ENCODE results near the gene SAMD7. TPM values are rescaled to one million over a fixed set of nuclear protein-coding genes. Genes with fewer than 3 reads are reported as not detected.

Gene SAMD7
- total RNA-seq, 1 experiment from 2014 or later = not detected

DNA sequence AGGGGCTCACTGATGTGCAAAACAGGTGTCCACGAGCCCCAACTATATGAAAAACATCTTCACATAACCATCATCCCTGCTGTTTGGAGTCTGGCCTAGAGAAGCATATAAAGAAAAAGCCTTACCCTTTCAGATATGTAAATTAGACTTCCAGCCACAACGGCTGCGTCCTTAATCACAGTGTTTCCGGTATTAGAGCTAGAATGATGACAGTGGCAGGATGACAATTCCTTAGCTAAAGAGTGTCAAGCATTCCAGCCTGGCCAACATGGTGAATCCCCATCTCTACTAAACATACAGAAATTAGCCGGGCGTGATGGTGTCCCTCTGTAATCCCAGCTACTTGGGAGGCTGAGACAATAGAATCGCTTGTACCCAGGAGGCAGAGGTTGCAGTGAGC is 19.5 kb upstream of the SAMD7 start:
- H3K36me3 ChIP-seq (ENCODE audit: control insufficient read depth, insufficient read depth, low read length) = no peaks in the 10 kb centered on the region
- ATAC-seq (no peak), DNase-seq (ENCODE audit: low read depth, low spot score) (no peak)
- H3K4me3 ChIP-seq (ENCODE audit: low read depth in 2 of 2, low read length in 2 of 2) = no peak overlapping the region
- in situ Hi-C loops (cut with HindIII; ENCODE audit: low pct_unique_long_range_greater_than_20kb, low sequenced_read_pairs) (no loop called here), intact Hi-C loops (cut with micrococcal nuclease; ENCODE audit: unreplicated experiment) (no loop called here)
- no peak overlapping the region for H3K27ac ChIP-seq (ENCODE audit: low read length)
- no peaks in the 10 kb centered on the region for H3K9me3 ChIP-seq (ENCODE audit: control insufficient read depth, insufficient read depth, low read depth, low read length)
- ChIA-PET POLR2A (no interaction called here), CTCF (no interaction called here)
- TF ChIP-seq, protein P1, sequence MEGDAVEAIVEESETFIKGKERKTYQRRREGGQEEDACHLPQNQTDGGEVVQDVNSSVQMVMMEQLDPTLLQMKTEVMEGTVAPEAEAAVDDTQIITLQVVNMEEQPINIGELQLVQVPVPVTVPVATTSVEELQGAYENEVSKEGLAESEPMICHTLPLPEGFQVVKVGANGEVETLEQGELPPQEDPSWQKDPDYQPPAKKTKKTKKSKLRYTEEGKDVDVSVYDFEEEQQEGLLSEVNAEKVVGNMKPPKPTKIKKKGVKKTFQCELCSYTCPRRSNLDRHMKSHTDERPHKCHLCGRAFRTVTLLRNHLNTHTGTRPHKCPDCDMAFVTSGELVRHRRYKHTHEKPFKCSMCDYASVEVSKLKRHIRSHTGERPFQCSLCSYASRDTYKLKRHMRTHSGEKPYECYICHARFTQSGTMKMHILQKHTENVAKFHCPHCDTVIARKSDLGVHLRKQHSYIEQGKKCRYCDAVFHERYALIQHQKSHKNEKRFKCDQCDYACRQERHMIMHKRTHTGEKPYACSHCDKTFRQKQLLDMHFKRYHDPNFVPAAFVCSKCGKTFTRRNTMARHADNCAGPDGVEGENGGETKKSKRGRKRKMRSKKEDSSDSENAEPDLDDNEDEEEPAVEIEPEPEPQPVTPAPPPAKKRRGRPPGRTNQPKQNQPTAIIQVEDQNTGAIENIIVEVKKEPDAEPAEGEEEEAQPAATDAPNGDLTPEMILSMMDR (IDR thresholded peaks at IDR 0.05) = no peak
- TF ChIP-seq TCF7L2 (IDR thresholded peaks at IDR 0.05; ENCODE audit: low read depth, low read length) (no peak), POLR2AphosphoS5 (IDR thresholded peaks at IDR 0.05; ENCODE audit: low read depth, low read length) (no peak), SIN3A (IDR thresholded peaks at IDR 0.05; ENCODE audit: borderline replicate concordance, insufficient read depth, low read depth, low read length) (no peak)
- TF ChIP-seq, protein P2, sequence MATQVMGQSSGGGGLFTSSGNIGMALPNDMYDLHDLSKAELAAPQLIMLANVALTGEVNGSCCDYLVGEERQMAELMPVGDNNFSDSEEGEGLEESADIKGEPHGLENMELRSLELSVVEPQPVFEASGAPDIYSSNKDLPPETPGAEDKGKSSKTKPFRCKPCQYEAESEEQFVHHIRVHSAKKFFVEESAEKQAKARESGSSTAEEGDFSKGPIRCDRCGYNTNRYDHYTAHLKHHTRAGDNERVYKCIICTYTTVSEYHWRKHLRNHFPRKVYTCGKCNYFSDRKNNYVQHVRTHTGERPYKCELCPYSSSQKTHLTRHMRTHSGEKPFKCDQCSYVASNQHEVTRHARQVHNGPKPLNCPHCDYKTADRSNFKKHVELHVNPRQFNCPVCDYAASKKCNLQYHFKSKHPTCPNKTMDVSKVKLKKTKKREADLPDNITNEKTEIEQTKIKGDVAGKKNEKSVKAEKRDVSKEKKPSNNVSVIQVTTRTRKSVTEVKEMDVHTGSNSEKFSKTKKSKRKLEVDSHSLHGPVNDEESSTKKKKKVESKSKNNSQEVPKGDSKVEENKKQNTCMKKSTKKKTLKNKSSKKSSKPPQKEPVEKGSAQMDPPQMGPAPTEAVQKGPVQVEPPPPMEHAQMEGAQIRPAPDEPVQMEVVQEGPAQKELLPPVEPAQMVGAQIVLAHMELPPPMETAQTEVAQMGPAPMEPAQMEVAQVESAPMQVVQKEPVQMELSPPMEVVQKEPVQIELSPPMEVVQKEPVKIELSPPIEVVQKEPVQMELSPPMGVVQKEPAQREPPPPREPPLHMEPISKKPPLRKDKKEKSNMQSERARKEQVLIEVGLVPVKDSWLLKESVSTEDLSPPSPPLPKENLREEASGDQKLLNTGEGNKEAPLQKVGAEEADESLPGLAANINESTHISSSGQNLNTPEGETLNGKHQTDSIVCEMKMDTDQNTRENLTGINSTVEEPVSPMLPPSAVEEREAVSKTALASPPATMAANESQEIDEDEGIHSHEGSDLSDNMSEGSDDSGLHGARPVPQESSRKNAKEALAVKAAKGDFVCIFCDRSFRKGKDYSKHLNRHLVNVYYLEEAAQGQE (IDR thresholded peaks at IDR 0.05; ENCODE audit: insufficient read depth in 1 of 2, low read depth in 2 of 2, low read length in 1 of 2) = no peak
- no peaks in the 10 kb centered on the region; the same call in 1 of the 2 replicates for H3K27me3 ChIP-seq (ENCODE audit: control insufficient read depth, insufficient read depth, low read length)
- no TSS peak for BruUV-seq (replicated peaks)
- no peaks in the 10 kb centered on the region for H3K4me1 ChIP-seq (ENCODE audit: control insufficient read depth, insufficient read depth, low read length)

DNA sequence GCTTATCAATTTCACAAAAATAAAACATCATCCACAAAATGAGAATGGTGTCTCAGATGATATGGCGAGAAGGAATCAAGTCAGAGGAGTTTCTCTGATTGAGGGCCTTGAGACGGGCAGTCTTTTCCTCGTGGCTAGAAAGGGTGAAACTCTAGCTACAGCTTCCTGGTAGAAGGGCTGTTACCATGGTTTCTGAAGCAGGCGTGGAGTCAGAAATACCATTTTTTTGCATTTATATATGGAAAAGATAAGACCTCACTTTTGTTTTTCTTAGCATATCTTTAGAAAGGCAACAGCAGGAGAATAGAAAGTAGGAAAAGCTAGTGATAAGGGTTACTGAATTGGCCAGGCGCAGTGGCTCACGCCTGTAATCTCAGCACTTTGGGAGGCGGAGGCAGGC is 17.3 kb upstream of the SAMD7 start:
- no peak overlapping the region for H3K4me3 ChIP-seq (ENCODE audit: low read depth in 2 of 2, low read length in 2 of 2)
- no peak overlapping the region for H3K27ac ChIP-seq (ENCODE audit: low read length)
- DNase-seq (ENCODE audit: low read depth, low spot score) (no peak), ATAC-seq (no peak)
- intact Hi-C loops (cut with micrococcal nuclease; ENCODE audit: unreplicated experiment) (no loop called here), in situ Hi-C loops (cut with HindIII; ENCODE audit: low pct_unique_long_range_greater_than_20kb, low sequenced_read_pairs) (no loop called here)
- H3K4me1 ChIP-seq (ENCODE audit: control insufficient read depth, insufficient read depth, low read length) = no peaks in the 10 kb centered on the region
- H3K9me3 ChIP-seq (ENCODE audit: control insufficient read depth, insufficient read depth, low read depth, low read length) = no peaks in the 10 kb centered on the region
- no peak for TF ChIP-seq TCF7L2 (IDR thresholded peaks at IDR 0.05; ENCODE audit: low read depth, low read length)
- TF ChIP-seq, protein P1 (IDR thresholded peaks at IDR 0.05) = no peak
- no peak for TF ChIP-seq POLR2AphosphoS5 (IDR thresholded peaks at IDR 0.05; ENCODE audit: low read depth, low read length)
- TF ChIP-seq, protein P2 (IDR thresholded peaks at IDR 0.05; ENCODE audit: insufficient read depth in 1 of 2, low read depth in 2 of 2, low read length in 1 of 2) = no peak
- no peak for TF ChIP-seq SIN3A (IDR thresholded peaks at IDR 0.05; ENCODE audit: borderline replicate concordance, insufficient read depth, low read depth, low read length)
- no peaks in the 10 kb centered on the region for H3K36me3 ChIP-seq (ENCODE audit: control insufficient read depth, insufficient read depth, low read length)
- POLR2A ChIA-PET = no interaction called here
- CTCF ChIA-PET = interaction anchor here (0.6 kb wide), 1 partner anchor 30 kb away, joined by 4 read pairs; no protein-coding TSS in a partner anchor
- no TSS peak for BruUV-seq (replicated peaks)
- H3K27me3 ChIP-seq (ENCODE audit: control insufficient read depth, insufficient read depth, low read length) = no peaks in the 10 kb centered on the region
